ENCODE measurements around the gene MRPL12. TPM values are rescaled to one million over a fixed set of nuclear protein-coding genes. Genes with fewer than 3 reads are reported as not detected.

MRPL12 gene
- total RNA-seq, 4 donors from 2014 or later: 75.4 to 206 (median 114) TPM

GRCh38 chr17:81733507-81734404 lies 30.6 kb downstream of the MRPL12 start:
- H3K36me3 ChIP-seq: no peaks in the 10 kb centered on the region
- H3K4me1 ChIP-seq: peaks cover 9 to 28% (median 26%) of the 10 kb centered on the region in 4 donors
- H3K4me3 ChIP-seq: peak overlapping the region in 1 of 4 donors; percentile 3
- H3K27ac ChIP-seq: peak overlapping the region in 1 of 4 donors; percentile 42
- WGBS, 2 donors (ENCODE audit: low coverage in 1 of 2): 37% methylated on average over 32 of the region's 32 CpGs; no CpG with 5 or more reads in 1 of the 2 donors
- DNase-seq: peak; percentile 89
- H3K9me3 ChIP-seq: no peaks in the 10 kb centered on the region
- TF ChIP-seq POLR2AphosphoS5 (IDR thresholded peaks at IDR 0.05) (peak in 1 of 3 donors; percentile 58), CTCF (IDR thresholded peaks at IDR 0.05) (peak; percentile 88 to 97 (median 92)), POLR2A (IDR thresholded peaks at IDR 0.05) (no peak)
- in situ Hi-C loops (cut with MboI; ENCODE audit: low pct_ligation_motif_present in 1 of 4, low pct_unique_long_range_greater_than_20kb in 1 of 4, low sequenced_read_pairs in 3 of 4) (no loop called here), intact Hi-C loops (cut with DNase I; ENCODE audit: low total_unique reads) (no loop called here)
- peaks cover 23% of the 10 kb centered on the region for H3K27me3 ChIP-seq

GRCh38 chr17:81734405-81735263 lies 31.5 kb downstream of the MRPL12 start:
- peak overlapping the region in 1 of 4 donors; percentile 42 for H3K27ac ChIP-seq
- peaks cover 18% of the 10 kb centered on the region for H3K27me3 ChIP-seq
- no peak for TF ChIP-seq CTCF (IDR thresholded peaks at IDR 0.05)
- peak in 2 of 3 donors; percentile 11 to 27 for TF ChIP-seq POLR2AphosphoS5 (IDR thresholded peaks at IDR 0.05)
- no peak for TF ChIP-seq EP300 (IDR thresholded peaks at IDR 0.05; ENCODE audit: low read depth)
- no peak for TF ChIP-seq POLR2A (IDR thresholded peaks at IDR 0.05)
- in situ Hi-C loops (cut with MboI; ENCODE audit: low pct_ligation_motif_present in 1 of 4, low pct_unique_long_range_greater_than_20kb in 1 of 4, low sequenced_read_pairs in 3 of 4): no loop called here
- WGBS, 2 donors (ENCODE audit: low coverage in 1 of 2): 57% methylated on average over 35 of the region's 35 CpGs; no CpG with 5 or more reads in 1 of the 2 donors
- H3K9me3 ChIP-seq: no peaks in the 10 kb centered on the region
- peak; percentile 88 for DNase-seq
- peaks cover 9 to 28% (median 26%) of the 10 kb centered on the region in 4 donors for H3K4me1 ChIP-seq
- no peaks in the 10 kb centered on the region for H3K36me3 ChIP-seq
- intact Hi-C loops (cut with DNase I; ENCODE audit: low total_unique reads): no loop called here
- peak overlapping the region in 1 of 4 donors; percentile 3 for H3K4me3 ChIP-seq

DNA sequence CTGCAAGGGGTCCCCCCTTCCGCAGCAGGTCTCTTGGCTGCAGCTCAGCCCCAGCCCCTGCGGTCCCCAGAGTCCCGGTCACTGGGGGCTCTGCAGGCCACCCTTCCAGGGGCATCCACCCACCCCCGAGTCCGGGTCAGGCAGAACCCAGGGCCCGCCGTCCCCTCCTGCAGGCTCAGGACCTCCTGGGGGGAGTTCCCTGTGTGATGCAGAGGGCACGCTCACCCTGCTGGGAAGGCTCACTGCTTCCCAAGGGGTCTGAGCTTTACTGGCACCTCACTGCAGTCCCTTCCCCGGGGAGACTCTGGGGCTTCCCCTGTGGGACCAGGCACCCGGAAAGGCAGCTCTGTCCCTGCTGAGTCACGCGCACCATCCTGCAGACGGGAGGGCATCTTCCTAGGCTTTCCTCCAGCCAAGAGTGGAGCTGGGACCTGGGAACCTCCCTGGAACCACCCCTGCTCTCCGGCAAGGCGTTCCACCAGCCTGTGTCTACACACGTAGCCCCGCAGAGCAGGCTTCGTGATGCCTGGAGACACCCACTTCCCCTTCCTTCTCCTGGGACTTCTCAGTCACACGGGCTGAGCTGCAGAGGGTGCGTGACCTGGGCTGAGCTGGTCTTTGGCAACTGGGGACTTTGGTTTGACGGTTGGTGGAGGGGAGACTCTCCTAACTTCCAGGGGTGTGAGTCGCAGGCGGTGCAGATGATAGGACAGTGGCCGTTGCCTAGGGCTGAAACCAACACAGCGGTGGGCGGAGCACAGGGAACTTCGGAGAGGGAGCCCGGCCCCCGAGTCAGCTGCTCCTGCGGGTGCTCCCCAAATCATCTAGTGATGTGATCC lies 32.3 kb downstream of the MRPL12 start:
- intact Hi-C loops (cut with DNase I; ENCODE audit: low total_unique reads) (no loop called here), in situ Hi-C loops (cut with MboI; ENCODE audit: low pct_ligation_motif_present in 1 of 4, low pct_unique_long_range_greater_than_20kb in 1 of 4, low sequenced_read_pairs in 3 of 4) (no loop called here)
- peak overlapping the region in 2 of 4 donors; percentile 0 to 21 for H3K4me3 ChIP-seq
- peaks cover 9 to 28% (median 26%) of the 10 kb centered on the region in 4 donors for H3K4me1 ChIP-seq
- H3K27me3 ChIP-seq: peaks cover 21% of the 10 kb centered on the region
- no peaks in the 10 kb centered on the region for H3K36me3 ChIP-seq
- peak; percentile 54 for DNase-seq
- peak in 1 of 3 donors; percentile 8 for TF ChIP-seq POLR2AphosphoS5 (IDR thresholded peaks at IDR 0.05)
- no peak for TF ChIP-seq EP300 (IDR thresholded peaks at IDR 0.05; ENCODE audit: low read depth)
- TF ChIP-seq CTCF (IDR thresholded peaks at IDR 0.05): no peak
- TF ChIP-seq POLR2A (IDR thresholded peaks at IDR 0.05): peak; percentile 25
- H3K27ac ChIP-seq: peak overlapping the region in 1 of 4 donors; percentile 50
- H3K9me3 ChIP-seq: no peaks in the 10 kb centered on the region
- 0 to 28% methylated on average over 4 to 28 of the region's 30 CpGs for WGBS, 2 donors (ENCODE audit: low coverage in 1 of 2)
